ENCODE data around the gene ITSN1.

ITSN1 gene

GRCh38 chr21:33940881-33941245 lies 298.6 kb downstream of the ITSN1 start:
- no peak for DNase-seq

GRCh38 chr21:33942426-33942825 lies 300.1 kb downstream of the ITSN1 start:
- DNase-seq: no peak

- DNase-seq: no peak
These were observed 301.0 kb downstream of the ITSN1 start for GRCh38 chr21:33943293-33943692.

- no peak for DNase-seq
These were observed 302.0 kb downstream of the ITSN1 start for GRCh38 chr21:33944185-33944763.

GRCh38 chr21:33945652-33946270 lies 303.5 kb downstream of the ITSN1 start:
- no peak for DNase-seq

GRCh38 chr21:33947451-33948095 lies 305.3 kb downstream of the ITSN1 start:
- DNase-seq: peak; percentile 76

GRCh38 chr21:33948096-33948950 lies 306.0 kb downstream of the ITSN1 start:
- DNase-seq: no peak

- DNase-seq: no peak
These were observed 306.7 kb downstream of the ITSN1 start for GRCh38 chr21:33948951-33949444.

All from SIG-M5 (cell line).